Fibroblast of skin of right quadriceps (primary cell): ENCODE data around the gene AP5Z1.
"Not testable (repeated sequence)": the region's sequence is repeated elsewhere in the genome, so short reads cannot be mapped to it uniquely, and the experiment has no call there.

Experiments used
- DNase-seq: peaks from one replicate; pipeline ENCODE4 v3.0.0-alpha.2; 2013

The AP5Z1 gene

DNA sequence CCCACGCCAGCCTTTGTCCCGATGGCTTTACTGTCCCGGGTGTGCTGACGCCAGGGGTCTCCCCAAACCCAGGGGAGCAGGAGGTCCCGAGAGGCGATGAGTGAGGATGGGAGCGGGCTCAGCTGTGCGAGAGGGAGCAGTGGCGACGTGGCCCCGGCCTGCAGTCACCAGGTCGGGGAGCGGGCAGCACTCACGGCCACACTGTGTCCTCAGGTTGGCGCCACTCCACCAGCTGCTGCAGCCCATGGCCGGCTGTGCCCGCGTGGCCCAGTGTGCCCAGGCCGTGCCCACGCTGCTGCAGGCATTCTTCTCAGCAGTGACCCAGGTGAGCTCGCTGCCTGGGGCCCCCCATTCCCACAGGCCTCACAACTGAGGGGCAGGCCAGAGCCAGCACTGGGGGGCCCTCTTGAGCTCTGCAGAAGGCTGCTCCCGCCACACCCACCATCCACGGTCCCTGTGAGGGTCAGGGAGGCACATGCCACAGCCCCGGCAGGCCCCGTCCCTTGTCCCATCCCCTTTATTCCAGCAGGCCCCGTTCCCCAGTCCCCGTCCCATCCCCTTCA lies 13.3 kb downstream of the AP5Z1 start:
- no peak for DNase-seq

DNA sequence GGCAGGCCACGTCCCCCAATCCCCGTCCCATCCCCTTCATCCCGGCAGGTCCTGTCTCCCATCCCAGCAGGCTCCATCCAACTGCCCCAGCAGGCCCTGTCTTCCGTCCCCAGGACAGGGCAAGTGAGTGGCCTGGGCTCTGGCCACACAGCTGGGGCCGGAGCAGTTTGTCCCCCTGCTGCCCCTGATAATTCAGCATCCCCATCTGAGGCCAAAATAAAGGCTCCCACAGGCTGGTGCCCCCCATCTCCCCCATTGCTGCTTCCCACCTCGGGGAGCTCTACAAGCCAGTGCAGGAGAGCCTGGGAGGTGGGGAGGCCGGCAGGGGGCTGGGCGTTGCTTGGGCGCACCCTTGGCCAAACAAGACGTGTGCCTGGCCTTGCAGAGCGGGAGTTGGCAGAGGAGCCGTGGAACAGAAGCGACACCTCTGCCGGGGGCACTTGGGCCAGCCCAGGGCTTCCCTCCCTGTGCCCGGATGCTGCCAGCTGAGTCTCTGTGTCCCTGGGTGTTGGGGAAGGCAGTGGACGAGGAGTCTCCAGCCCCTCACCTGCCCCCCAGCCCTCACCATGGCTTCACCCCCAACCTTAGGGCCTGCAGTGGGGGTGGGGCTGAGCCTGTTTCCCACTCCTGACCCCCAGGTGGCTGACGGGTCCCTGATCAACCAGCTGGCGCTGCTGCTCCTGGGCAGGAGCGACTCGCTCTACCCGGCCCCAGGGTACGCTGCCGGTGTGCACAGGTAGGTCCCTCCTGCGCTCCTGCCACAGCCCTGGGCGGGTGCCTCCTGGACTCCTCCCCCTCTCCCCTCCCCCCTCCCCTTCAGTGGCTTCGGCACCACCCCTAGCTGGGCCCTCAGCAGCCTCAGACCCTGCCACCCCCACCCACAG lies 14.0 kb downstream of the AP5Z1 start:
- DNase-seq = no peak

- DNase-seq = no peak
These were observed 14.6 kb downstream of the AP5Z1 start for GRCh38 chr7:4790078-4790465.

DNA sequence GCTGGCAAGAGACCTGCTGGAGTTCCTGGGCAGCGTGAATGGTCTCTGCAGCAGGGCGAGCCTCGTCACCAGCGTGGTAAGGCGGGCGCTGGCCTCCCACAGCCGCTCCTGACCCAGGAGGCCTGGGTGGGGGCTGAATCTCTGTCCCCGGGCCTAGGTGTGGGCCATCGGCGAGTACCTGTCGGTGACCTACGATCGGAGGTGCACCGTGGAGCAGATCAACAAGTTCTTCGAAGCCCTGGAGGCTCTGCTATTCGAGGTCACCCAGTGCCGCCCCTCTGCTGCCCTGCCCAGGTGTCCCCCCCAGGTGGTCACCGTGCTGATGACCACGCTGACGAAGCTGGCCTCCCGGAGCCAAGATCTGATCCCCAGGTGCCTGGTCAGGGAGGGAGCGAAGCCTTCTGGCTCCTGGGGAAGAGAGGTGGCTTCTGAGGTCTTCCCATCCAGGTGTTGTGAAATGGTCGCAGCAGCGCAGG lies 15.1 kb downstream of the AP5Z1 start:
- no peak for DNase-seq

DNA sequence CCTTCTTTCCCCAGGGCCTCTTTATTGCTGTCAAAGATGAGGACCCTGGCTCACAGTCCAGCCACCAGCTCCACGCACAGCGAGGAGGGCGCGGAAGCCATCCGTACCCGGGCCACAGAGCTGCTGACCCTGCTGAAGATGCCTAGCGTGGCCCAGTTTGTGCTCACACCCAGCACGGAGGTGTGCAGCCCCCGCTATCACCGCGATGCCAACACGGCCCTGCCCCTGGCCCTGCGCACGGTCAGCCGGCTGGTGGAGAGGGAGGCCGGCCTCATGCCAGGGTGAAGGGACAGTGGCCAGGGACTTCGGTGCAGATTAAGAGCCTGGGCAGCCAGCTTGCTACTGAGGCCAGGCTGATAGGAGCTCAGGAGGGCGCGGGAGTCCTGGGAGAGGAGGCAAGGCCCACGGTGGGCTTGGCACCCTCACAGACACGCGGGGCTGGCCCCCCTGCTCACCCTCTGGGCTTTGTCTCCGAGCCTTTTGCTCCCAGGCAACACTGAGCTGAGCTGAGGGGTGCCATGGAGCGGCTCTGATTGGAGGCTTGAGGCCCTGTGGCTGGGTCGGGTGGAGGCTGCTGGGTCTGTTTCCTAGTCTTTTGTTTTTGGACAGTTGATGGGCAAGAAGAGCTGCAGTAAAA lies 15.8 kb downstream of the AP5Z1 start:
- no peak for DNase-seq

DNA sequence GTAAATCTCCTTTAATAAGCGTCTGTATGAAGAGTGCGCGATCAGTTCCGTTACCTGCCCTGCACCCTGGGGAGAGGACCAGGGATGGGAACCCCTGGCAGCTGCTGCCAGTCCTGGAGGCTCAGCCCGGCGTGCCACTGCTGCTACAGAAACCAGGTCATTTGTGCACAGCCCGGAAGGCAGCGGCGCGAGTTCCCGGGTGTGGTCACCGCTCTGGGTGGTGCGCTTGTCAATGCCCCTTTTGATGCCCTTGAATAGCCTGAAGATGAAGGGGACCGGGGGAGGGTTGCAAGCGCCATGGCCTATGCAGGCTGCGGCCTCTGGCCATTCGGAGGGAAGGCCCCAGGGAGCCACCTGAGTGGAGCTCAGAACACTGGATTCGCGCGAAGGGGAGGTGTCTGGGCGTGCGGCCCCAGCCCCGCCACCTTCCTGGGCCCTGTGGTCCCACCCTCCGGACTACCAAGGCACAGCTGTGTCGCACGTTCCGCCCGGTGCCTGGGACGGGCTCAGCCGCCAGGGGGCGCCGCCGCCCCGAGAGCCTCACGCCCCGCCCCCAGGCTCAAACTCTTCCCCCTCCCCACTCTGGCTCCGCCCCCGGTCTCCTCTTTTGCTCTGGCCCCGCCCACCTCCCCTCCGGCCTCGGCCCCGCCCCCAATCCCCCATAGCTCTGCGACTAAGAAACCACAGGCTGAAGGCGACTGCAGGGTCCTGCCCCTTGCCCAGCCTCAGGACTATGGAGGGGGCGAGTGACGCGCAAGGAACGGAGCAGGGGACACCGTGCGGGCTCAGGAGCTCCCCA lies 16.5 kb downstream of the AP5Z1 start:
- DNase-seq = peak; percentile 72

DNA sequence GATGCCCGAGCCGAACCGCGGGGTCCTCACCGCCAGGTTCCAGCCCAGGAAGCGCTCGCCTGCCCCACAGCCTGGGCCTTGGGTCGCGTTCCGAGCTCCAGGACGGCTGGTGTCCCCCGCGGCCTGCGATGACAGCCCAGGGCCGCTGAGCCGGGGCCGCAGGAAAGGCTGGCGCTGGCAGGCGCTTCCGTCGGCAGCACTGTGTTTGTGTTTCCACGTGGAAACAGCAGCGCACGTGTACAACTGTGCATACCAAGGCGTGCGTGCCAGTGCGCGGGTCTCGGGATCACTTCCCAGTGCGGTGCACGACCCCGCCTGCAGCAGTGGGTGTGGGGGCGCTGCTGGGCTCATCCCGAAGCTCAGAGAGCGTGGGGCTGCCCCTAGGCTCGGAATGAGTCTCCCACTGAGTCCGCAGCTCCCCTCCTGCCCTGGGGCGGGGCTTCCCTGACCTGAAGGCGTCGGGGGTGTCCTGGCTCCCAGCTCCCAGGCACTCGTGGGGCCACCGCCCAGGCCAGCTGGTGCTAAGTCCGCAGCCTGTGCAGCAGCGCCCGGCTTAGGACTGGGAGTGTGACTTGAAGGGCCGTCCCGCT lies 17.2 kb downstream of the AP5Z1 start:
- DNase-seq = peak; percentile 27

- DNase-seq = not testable (repeated sequence)
These were observed 18.1 kb downstream of the AP5Z1 start for GRCh38 chr7:4793385-4793993.

- DNase-seq = not testable (repeated sequence)
These were observed 18.7 kb downstream of the AP5Z1 start for GRCh38 chr7:4794171-4794570.

- no peak for DNase-seq
These were observed 19.3 kb downstream of the AP5Z1 start for GRCh38 chr7:4794591-4795350.

DNA sequence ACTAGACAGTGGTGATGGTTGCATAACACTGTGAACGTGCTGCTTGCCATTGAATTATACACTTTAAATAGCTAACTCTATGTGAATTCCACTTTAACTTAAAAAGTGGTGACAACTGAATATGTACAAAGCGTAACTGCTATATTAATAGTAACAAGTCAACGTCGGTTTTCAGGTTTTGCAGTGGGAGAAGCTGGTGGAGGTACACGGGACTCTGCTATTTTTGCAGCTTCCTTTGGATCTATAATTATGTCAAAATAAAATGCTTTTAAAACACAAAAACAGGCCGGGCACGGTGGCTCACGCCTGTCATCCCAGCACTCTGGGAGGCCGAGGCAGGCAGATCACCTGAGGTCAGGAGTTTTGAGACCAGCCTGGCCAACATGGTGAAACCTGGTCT lies 21.0 kb downstream of the AP5Z1 start:
- no peak for DNase-seq

GRCh38 chr7:4797858-4798705 lies 22.7 kb downstream of the AP5Z1 start:
- DNase-seq = peak; percentile 20

DNA sequence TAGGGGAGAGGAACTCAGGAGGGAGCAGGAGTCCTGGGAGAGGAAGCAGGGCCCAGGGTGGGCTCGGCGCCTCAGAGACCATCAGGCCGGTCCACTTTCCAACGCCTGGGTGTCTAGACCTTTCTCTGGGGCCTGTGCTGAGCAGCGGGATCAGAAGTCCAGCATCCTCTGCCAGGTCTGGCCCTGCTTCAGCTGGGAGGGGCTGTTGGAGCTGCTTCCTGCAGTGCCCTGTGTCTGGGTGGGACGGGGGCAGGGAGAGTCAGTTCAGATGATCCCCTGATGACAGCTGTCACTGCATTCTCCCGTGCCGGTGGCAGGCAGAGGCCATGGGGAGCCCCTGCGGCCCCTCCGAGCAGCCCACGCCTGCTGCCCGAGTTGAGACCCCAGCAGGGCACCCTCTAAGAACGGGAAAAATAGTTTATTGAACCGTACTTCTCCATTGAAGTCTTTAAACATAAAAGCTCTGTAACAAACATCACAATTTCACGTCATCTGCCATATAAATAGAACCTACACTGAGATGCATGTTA lies 23.3 kb downstream of the AP5Z1 start:
- no peak for DNase-seq

DNA sequence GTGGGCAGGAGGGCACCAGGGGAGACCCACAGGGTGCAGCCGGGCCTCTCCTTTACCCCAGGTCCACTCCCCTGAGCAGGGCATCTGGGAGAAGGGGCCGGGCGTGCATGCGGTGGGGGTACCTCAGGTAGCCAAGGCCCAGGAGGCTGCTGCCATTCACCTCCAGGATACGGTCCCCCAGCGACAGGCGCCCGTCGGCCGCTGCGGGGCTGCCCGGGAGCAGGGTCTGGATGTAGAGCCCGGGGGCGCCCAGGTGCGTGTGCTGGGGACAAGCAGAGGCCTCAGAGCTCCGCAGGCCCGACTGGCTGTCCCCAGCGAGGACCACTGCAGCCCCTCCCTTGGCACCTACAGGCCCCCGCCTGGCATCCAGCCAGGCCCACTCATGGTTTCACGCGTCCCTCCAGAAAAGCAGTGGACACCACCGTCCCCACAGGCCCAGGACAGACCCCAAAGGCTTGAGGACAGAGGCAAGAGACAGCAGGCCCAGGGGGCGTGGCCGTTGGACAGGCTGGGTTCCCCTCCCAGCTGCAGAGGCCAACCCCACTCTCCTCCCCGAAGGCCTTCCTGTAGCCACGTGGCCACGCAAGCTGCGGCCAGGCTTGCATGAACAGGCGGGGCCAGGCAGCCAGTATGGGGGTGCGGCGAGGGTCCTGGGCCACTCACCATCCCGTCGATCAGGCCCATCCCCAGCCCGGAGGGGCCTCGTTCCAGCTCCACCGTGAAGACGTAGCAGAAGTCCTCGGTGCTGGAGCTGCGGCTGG lies 24.3 kb downstream of the AP5Z1 start:
- DNase-seq = no peak

DNA sequence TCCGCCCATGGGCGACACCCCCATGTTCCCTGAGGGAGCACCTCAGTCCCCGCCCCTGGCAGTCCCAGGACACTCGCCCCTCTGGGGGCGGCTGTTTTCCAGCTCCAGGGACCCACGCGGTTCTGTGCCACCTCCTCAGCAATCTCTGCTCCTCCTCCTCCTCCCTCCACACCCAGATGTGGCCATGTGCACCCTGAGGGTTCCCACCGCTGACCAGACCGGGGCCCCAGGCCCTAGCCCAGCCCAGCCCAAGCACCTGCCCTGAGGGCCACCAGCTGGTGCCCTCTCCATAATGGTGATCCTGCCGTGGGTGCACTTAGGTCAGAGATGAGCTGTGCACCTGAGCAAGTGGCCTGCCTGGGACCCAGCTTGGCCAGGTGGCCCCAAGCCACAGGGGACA lies 25.1 kb downstream of the AP5Z1 start:
- DNase-seq = no peak

DNA sequence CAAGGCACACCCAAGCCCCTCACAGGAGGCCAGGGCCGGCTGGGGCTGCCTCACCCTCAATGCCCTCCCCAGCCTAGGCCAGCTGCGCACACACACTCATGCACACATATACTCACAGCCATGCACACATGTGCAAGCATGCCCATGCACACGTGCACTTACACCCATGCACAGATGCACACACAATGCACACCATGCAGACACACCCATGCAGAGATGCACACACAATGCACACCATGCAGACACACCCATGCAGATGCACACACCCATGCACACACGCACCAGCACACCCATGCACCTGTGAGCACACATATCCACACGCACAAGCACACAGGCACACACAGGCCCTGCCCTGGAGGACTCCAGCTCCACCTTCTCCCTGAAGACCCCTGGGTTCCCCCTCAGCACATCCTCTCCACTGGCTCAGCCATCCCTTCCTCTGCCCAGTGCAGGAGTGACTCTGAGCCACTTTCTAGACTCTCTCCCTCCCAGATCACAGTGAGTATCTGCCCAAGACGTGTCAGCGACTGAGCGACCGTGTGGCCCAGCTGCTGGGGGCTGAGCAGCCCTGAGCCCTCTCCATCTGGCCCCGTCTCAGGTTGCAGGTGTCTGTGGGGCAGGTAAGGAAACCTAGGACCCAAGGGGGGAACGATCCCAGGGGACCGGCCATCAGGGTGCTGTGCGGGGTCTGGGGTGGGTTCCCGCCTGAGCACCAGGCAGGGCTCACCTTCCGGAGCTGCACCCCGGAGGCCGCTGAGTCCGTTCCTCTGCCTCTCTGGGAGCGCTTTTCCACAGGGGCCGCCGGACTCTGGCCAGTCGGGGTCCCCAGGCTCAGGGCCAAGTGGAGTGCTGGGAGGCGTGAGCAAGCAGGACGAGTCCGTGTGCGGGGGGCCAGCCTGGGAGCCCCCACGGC lies 25.8 kb downstream of the AP5Z1 start:
- DNase-seq = no peak

- DNase-seq = no peak
These were observed 26.4 kb downstream of the AP5Z1 start for GRCh38 chr7:4801839-4802231.

DNA sequence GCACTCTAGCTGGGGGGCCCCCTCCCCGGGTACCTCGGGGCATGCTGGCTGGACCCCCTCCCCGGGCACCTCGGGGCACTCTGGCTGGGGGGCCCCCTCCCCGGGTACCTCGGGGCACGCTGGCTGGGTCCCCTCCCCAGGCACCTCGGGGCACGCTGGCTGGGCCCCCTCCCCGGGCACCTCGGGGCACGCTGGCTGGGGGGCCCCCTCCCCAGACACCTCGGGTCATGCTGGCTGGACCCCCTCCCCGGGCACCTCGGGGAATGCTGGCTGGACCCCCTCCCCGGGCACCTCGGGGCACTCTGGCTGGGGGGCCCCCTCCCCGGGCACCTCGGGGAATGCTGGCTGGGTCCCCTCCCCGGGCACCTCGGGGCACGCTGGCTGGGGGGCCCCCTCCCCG lies 27.2 kb downstream of the AP5Z1 start:
- DNase-seq = not testable (repeated sequence)
